Lung (tissue), 12 donors: ENCODE data around the gene PPP2R5C. TPM values are rescaled to one million over a fixed set of nuclear protein-coding genes. Genes with fewer than 3 reads are reported as not detected.
A peak's percentile ranks its signal among the peaks of the same experiment; 100 is the strongest.

Experiments
- ATAC-seq: fragments of 200-7000 bp; cut with Tn5 transposase; one replicate; pipeline ENCODE4 v1.9.1; 2020; ENCODE audit warnings: moderate number of reproducible peaks; ENCODE audit not compliant: insufficient read depth, low FRiP score
- DNase-seq, 3 donors: peaks; one replicate each; pipeline ENCODE4 v3.0.0-alpha.2; 2013 to 2017
- H3K27ac ChIP-seq, 2 donors: one replicate each; pipeline ENCODE4 v1.5.1; 2013; ENCODE audit warnings: mild to moderate bottlenecking in 2 of 2, moderate library complexity in 2 of 2, control low read depth in 1 of 2, inconsistent platforms in 1 of 2, low read depth in 1 of 2, low read length in 1 of 2
- H3K27me3 ChIP-seq, 3 donors: one replicate each; pipeline ENCODE4 v1.5.1; 2013; ENCODE audit warnings: low read length in 2 of 3; ENCODE audit not compliant: control insufficient read depth in 3 of 3, insufficient read depth in 3 of 3
- H3K36me3 ChIP-seq, 4 donors: one replicate each; pipeline ENCODE4 v1.5.1; 2013; ENCODE audit warnings: low read length in 4 of 4, mild to moderate bottlenecking in 1 of 4, moderate library complexity in 1 of 4; ENCODE audit not compliant: control insufficient read depth in 4 of 4, insufficient read depth in 4 of 4
- H3K4me1 ChIP-seq, 5 donors: one replicate each; pipeline ENCODE4 v1.5.1; 2013; ENCODE audit warnings: low read length in 5 of 5, mild to moderate bottlenecking in 2 of 5, moderate library complexity in 1 of 5; ENCODE audit not compliant: control insufficient read depth in 5 of 5, insufficient read depth in 5 of 5
- H3K4me3 ChIP-seq: one replicate; pipeline ENCODE4 v1.5.1; 2013; ENCODE audit warnings: mild to moderate bottlenecking, control low read depth, moderate library complexity
- H3K9ac ChIP-seq, 2 donors: one replicate each; pipeline ENCODE4 v1.5.1; 2013; ENCODE audit warnings: low read length in 2 of 2, control low read depth in 1 of 2; ENCODE audit not compliant: insufficient read depth in 1 of 2
- H3K9me3 ChIP-seq, 4 donors: one replicate each; pipeline ENCODE4 v1.5.1; 2013; ENCODE audit warnings: low read length in 3 of 4, mild to moderate bottlenecking in 1 of 4, moderate library complexity in 1 of 4; ENCODE audit not compliant: control insufficient read depth in 4 of 4, insufficient read depth in 3 of 4
- WGBS, 2 donors: extraction: QIAGEN DNeasy Blood & Tissue Kit; methylation state at CpG; one replicate each; pipeline ENCODE4 v1.1.7; 2013; 5-methylcytosine and 5-hydroxymethylcytosine counted together
- polyA plus RNA-seq, 2 donors: library from polyadenylated mRNA; stranded (reverse); fragments of 200-250 nt; gene quantifications; one replicate each; pipeline ENCODE4 v1.2.1, GENCODE V29; 2013
- total RNA-seq, 2 donors: library from RNA; depleted of rRNA in 1 of 2; stranded (reverse); fragments of >200 nt in 1 of 2; gene quantifications; one replicate each; pipeline ENCODE4 v1.2.1, GENCODE V29; 2014 to 2021
- TF ChIP-seq, protein P1 (sequence below): IDR thresholded peaks from 2 replicates; pipeline ENCODE4 v1.5.1; 2012; ENCODE audit warnings: mild to moderate bottlenecking; ENCODE audit errors: control extremely low read depth, extremely low read depth
- donor health status: control.
- donor health status: control.
- donor health status: Bipolar disorder and iron deficiency.
- donor health status: healthy.
- donor health status: DM: yes; HTN: yes; CAD: no.

The PPP2R5C gene
- total and polyA plus RNA-seq, 4 donors = 66.6 to 180 (median 126) TPM

DNA sequence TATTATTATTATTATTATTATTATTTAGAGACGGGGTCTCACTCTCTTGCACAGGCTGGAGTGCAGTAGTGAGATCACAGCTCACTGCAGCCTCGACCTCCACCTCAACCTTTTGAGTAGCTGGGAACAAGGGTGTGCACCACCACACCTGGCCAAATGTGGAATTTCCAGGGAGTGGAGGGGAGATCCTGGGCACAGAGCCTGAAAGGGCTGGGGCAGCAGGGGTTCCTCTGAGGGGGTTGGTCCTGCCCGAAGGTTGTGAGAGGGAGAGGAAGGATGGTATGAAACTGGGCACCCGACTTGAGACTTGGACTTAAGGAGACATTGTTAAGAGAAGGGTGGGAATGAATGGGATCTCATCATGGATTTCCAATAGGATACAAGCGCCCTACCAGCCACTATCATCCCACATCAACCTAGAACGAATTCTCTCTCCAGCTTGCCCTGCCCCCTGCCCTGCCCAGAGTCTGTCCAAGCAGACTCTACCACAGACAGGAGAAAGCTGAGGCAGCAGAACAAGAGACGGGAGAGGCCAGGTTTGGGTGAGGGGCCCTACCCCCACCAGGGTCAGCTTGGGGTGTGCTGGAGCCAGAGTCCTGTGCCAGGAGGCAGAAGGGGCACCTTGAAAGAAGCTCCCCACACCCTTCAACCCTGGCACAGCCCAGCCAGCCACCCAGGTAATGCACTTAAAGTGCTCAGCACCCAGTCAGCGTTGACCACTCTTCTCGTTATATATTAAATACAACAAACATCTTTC is 200.4 kb downstream of the PPP2R5C start:
- no peak for DNase-seq
- no peak overlapping the region for H3K4me3 ChIP-seq
- WGBS, 2 donors = 80 to 93% methylated on average over 9 of the region's 9 CpGs
- no peak overlapping the region for H3K9ac ChIP-seq
- H3K4me1 ChIP-seq = peaks cover 0 to 23% (median 8%) of the 10 kb centered on the region in 5 donors
- peaks cover 0 to 5% (median 0%) of the 10 kb centered on the region in 4 donors for H3K36me3 ChIP-seq
- TF ChIP-seq, protein P1, sequence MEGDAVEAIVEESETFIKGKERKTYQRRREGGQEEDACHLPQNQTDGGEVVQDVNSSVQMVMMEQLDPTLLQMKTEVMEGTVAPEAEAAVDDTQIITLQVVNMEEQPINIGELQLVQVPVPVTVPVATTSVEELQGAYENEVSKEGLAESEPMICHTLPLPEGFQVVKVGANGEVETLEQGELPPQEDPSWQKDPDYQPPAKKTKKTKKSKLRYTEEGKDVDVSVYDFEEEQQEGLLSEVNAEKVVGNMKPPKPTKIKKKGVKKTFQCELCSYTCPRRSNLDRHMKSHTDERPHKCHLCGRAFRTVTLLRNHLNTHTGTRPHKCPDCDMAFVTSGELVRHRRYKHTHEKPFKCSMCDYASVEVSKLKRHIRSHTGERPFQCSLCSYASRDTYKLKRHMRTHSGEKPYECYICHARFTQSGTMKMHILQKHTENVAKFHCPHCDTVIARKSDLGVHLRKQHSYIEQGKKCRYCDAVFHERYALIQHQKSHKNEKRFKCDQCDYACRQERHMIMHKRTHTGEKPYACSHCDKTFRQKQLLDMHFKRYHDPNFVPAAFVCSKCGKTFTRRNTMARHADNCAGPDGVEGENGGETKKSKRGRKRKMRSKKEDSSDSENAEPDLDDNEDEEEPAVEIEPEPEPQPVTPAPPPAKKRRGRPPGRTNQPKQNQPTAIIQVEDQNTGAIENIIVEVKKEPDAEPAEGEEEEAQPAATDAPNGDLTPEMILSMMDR = no peak
- no peak for ATAC-seq
- H3K9me3 ChIP-seq = no peaks in the 10 kb centered on the region
- H3K27ac ChIP-seq = peak overlapping the region in 1 of 2 donors; percentile 51
- H3K27me3 ChIP-seq = no peaks in the 10 kb centered on the region

GRCh38 chr14:101962503-101962874 is 201.0 kb downstream of the PPP2R5C start:
- ATAC-seq = no peak
- Histone ChIP-seq H3K27ac (no peak overlapping the region), H3K36me3 (peaks cover 0 to 5% (median 0%) of the 10 kb centered on the region in 4 donors), H3K4me3 (no peak overlapping the region), H3K9me3 (no peaks in the 10 kb centered on the region), H3K9ac (no peak overlapping the region), H3K27me3 (no peaks in the 10 kb centered on the region), H3K4me1 (peaks cover 0 to 23% (median 8%) of the 10 kb centered on the region in 5 donors)
- WGBS, 2 donors = 58 to 73% methylated on average over 5 of the region's 5 CpGs
- TF ChIP-seq, protein P1 = no peak
- peak; percentile 63 to 72 (median 69) for DNase-seq

GRCh38 chr14:101963052-101963451 is 201.5 kb downstream of the PPP2R5C start:
- Histone ChIP-seq H3K4me3 (no peak overlapping the region), H3K9me3 (no peaks in the 10 kb centered on the region), H3K9ac (no peak overlapping the region), H3K27ac (no peak overlapping the region), H3K4me1 (peaks cover 0 to 23% (median 8%) of the 10 kb centered on the region in 5 donors), H3K27me3 (no peaks in the 10 kb centered on the region), H3K36me3 (peaks cover 0 to 5% (median 0%) of the 10 kb centered on the region in 4 donors)
- ATAC-seq = no peak
- WGBS, 2 donors = 88 to 92% methylated on average over 5 of the region's 5 CpGs
- TF ChIP-seq, protein P1 = no peak
- DNase-seq = no peak
